ENCODE results near the gene SBNO1. TPM values are rescaled to one million over a fixed set of nuclear protein-coding genes. Genes with fewer than 3 reads are reported as not detected.
"Not testable (repeated sequence)": the region's sequence is repeated elsewhere in the genome, so short reads cannot be mapped to it uniquely, and the experiment has no call there.

Gene SBNO1
- total RNA-seq, 6 experiments from 2014 or later = 32.3 to 38.2 (median 35.3) TPM

DNA sequence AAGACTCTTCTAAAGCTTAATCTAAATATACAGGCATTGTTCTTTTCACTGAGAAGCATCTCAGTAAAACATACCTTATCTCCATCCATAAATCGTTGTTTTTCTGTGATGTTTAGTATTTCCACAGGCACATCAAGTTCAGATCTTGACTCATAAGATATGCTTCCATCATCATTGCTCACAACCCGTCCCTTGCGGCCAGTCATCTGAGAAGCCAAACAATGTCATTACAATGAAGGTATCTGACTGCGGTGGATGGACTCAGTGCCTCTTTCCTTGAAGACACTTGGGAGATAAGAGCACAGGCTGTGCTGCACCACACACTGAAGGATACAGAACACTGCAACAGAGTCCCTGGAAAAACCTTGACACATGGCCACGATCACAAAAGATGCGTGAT is 44.8 kb downstream of the SBNO1 start:
- no peak overlapping the region for H3K27ac Mint-ChIP-seq
- H3K4me1 Mint-ChIP-seq (ENCODE audit: low read depth) = no peaks in the 10 kb centered on the region
- H3K27me3 Mint-ChIP-seq (ENCODE audit: insufficient read depth) = peaks cover 2% of the 10 kb centered on the region; the same call in 1 of the 2 replicates
- no peaks in the 10 kb centered on the region for H3K9me3 Mint-ChIP-seq
- no peak for DNase-seq
- peaks cover 42% of the 10 kb centered on the region for H3K36me3 Mint-ChIP-seq (ENCODE audit: low read depth)
- no peak for TF ChIP-seq CTCF (IDR thresholded peaks at IDR 0.05)
- no peak overlapping the region for H3K4me3 Mint-ChIP-seq

GRCh38 chr12:123319273-123319672 is 45.4 kb downstream of the SBNO1 start:
- no peak for TF ChIP-seq CTCF (IDR thresholded peaks at IDR 0.05)
- H3K36me3 Mint-ChIP-seq (ENCODE audit: low read depth) = peaks cover 43% of the 10 kb centered on the region
- no peak for DNase-seq
- no peaks in the 10 kb centered on the region for H3K4me1 Mint-ChIP-seq (ENCODE audit: low read depth)
- H3K27ac Mint-ChIP-seq = no peak overlapping the region
- no peak overlapping the region for H3K4me3 Mint-ChIP-seq
- H3K27me3 Mint-ChIP-seq (ENCODE audit: insufficient read depth) = peaks cover 3% of the 10 kb centered on the region
- H3K9me3 Mint-ChIP-seq = no peaks in the 10 kb centered on the region

DNA sequence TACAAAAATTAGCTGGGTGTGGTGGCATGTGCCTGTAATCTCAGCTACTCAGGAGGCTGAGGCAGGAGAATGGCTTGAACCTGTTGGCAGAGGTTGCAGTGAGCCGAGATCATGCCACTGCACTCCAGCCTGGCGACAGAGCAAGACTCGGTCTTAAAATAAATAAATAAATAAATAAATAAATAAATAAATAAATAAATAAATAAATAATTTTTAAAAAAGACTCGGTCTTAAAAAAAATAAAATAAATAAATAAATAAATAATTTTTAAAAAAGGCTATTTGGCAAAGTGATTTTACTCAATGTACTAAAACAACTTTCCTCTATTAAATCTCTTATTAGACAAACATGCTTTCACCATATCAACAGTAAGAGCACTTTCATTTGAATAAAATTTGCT is 51.6 kb downstream of the SBNO1 start:
- H3K27ac Mint-ChIP-seq; DNase-seq; H3K4me1 Mint-ChIP-seq (ENCODE audit: low read depth); H3K4me3 Mint-ChIP-seq; H3K27me3 Mint-ChIP-seq (ENCODE audit: insufficient read depth); H3K9me3 Mint-ChIP-seq: not testable (repeated sequence)
- H3K36me3 Mint-ChIP-seq (ENCODE audit: low read depth) = peaks cover 26% of the 10 kb centered on the region

DNA sequence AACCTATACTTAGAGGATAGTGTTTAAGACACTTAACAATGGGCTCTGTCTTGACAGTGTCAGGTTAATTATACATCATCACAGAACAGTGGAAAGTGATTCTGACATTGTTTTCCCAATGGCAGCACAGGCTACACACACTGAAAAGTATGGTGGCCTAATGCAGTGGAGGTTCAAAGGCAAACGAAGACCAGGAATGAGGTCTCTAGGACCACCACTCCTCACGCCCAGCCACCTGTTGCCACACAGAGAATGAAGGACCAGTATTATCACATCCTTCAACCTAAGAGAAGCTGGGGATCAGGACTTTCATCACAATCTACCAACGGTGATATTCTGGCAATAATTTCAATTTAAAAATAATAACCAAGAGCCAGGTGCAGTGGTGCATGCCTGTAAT is 58.4 kb downstream of the SBNO1 start:
- H3K9me3 Mint-ChIP-seq = no peaks in the 10 kb centered on the region
- no peak overlapping the region for H3K27ac Mint-ChIP-seq
- DNase-seq = no peak
- peaks cover 5% of the 10 kb centered on the region; the same call in 1 of the 2 replicates for H3K27me3 Mint-ChIP-seq (ENCODE audit: insufficient read depth)
- peaks cover 31% of the 10 kb centered on the region for H3K36me3 Mint-ChIP-seq (ENCODE audit: low read depth)
- H3K4me1 Mint-ChIP-seq (ENCODE audit: low read depth) = no peaks in the 10 kb centered on the region
- TF ChIP-seq CTCF (IDR thresholded peaks at IDR 0.05) = no peak
- no peak overlapping the region for H3K4me3 Mint-ChIP-seq

DNA sequence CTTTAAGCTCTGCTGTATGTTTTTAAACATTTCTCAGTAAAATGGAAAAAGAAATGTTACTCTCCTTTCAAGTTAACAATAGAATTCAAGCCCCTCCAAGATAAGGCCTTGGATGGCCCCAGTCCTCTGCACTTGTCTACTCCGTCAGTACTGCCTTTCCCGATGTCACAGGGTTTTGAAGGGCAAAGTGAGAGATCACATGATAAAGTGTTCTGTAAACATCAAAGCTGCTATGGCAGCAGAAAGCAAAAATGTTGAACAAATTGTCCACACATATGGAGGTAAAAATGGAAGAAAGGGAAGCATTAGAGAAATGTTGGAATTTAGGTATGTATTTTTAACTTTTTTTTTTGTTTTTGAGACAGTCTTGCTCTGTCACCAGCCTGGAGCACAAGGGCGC is 59.5 kb downstream of the SBNO1 start:
- Mint-ChIP-seq H3K27me3 (ENCODE audit: insufficient read depth) (peaks cover 5% of the 10 kb centered on the region; the same call in 1 of the 2 replicates), H3K4me1 (ENCODE audit: low read depth) (no peaks in the 10 kb centered on the region), H3K27ac (peak overlapping the region; percentile 18; the same call in 1 of the 2 replicates), H3K36me3 (ENCODE audit: low read depth) (peaks cover 33% of the 10 kb centered on the region), H3K4me3 (no peak overlapping the region), H3K9me3 (no peaks in the 10 kb centered on the region)
- DNase-seq = no peak
- no peak for TF ChIP-seq CTCF (IDR thresholded peaks at IDR 0.05)

- H3K36me3 Mint-ChIP-seq (ENCODE audit: low read depth) = peaks cover 27% of the 10 kb centered on the region
- peaks cover 2% of the 10 kb centered on the region for H3K27me3 Mint-ChIP-seq (ENCODE audit: insufficient read depth)
- H3K4me1 Mint-ChIP-seq (ENCODE audit: low read depth) = no peaks in the 10 kb centered on the region
- no peak overlapping the region for H3K27ac Mint-ChIP-seq
- no peak for DNase-seq
- H3K9me3 Mint-ChIP-seq = no peaks in the 10 kb centered on the region
- H3K4me3 Mint-ChIP-seq = no peak overlapping the region
- TF ChIP-seq CTCF (IDR thresholded peaks at IDR 0.05) = no peak
These were observed 71.4 kb downstream of the SBNO1 start for GRCh38 chr12:123293178-123293760.

Measured in HFFc6 (cell line).